GM11168 (cell line): ENCODE results near the gene CTR9.

Source experiments
- in situ Hi-C: fragments of 300-500 bp; cut with MboI; formaldehyde crosslinking; loops from one replicate; pipeline ENCODE4 v1.12.0; 2022; ENCODE audit warnings: low sequenced_read_pairs; ENCODE audit not compliant: unreplicated experiment

Gene CTR9

GRCh38 chr11:10735481-10736475 is 15.3 kb upstream of the CTR9 start:
- in situ Hi-C loops = loop anchor here (5.0 to 10.0 kb wide), 2 partner anchors 211 to 323 kb away; no protein-coding TSS in a partner anchor

- in situ Hi-C loops = no loop called here
These were observed 8.4 kb upstream of the CTR9 start for GRCh38 chr11:10742460-10743208.

- in situ Hi-C loops = no loop called here
These were observed 7.6 kb upstream of the CTR9 start for GRCh38 chr11:10743354-10744000.

GRCh38 chr11:10744206-10744605 is 6.8 kb upstream of the CTR9 start:
- in situ Hi-C loops = no loop called here

GRCh38 chr11:10746871-10747270 is 4.2 kb upstream of the CTR9 start:
- in situ Hi-C loops = no loop called here

- in situ Hi-C loops = no loop called here
These were observed 3.3 kb upstream of the CTR9 start for GRCh38 chr11:10747733-10748132.

- in situ Hi-C loops = no loop called here
These were observed 1.6 kb upstream of the CTR9 start for GRCh38 chr11:10749476-10749875.

GRCh38 chr11:10751581-10751940 is 515 bp downstream of the CTR9 start:
- in situ Hi-C loops = no loop called here

GRCh38 chr11:10752061-10752460 is 1.0 kb downstream of the CTR9 start:
- in situ Hi-C loops = no loop called here

GRCh38 chr11:10752486-10752885 is 1.4 kb downstream of the CTR9 start:
- in situ Hi-C loops = no loop called here

- in situ Hi-C loops = no loop called here
These were observed 7.9 kb downstream of the CTR9 start for GRCh38 chr11:10758957-10759356.

GRCh38 chr11:10761085-10761698 is 10.1 kb downstream of the CTR9 start:
- in situ Hi-C loops = no loop called here

- in situ Hi-C loops = no loop called here
These were observed 11.1 kb downstream of the CTR9 start for GRCh38 chr11:10762185-10762584.

- in situ Hi-C loops = no loop called here
These were observed 11.9 kb downstream of the CTR9 start for GRCh38 chr11:10762913-10763421.

GRCh38 chr11:10763766-10764165 is 12.7 kb downstream of the CTR9 start:
- in situ Hi-C loops = no loop called here

GRCh38 chr11:10764412-10764811 is 13.4 kb downstream of the CTR9 start:
- in situ Hi-C loops = no loop called here

GRCh38 chr11:10770626-10771254 is 19.7 kb downstream of the CTR9 start:
- in situ Hi-C loops = no loop called here

GRCh38 chr11:10771457-10771856 is 20.4 kb downstream of the CTR9 start:
- in situ Hi-C loops = no loop called here

- in situ Hi-C loops = no loop called here
These were observed 23.8 kb downstream of the CTR9 start for GRCh38 chr11:10774811-10775210.

- in situ Hi-C loops = no loop called here
These were observed 26.3 kb downstream of the CTR9 start for GRCh38 chr11:10777393-10777793.
